ENCODE data around the gene UBE2J2.

- TF ChIP-seq CTCF (IDR thresholded peaks at IDR 0.05) (no peak), ZFX (IDR thresholded peaks at IDR 0.05; ENCODE audit: borderline replicate concordance) (no peak)
Measured at GRCh38 chr1:1270813-1271212, 2.8 kb downstream of the UBE2J2 start.
